Parathyroid adenoma (tissue), 2 donors: ENCODE data around the gene ERICH3.

ENCODE experiments used
- H2AFZ ChIP-seq: fragments of 300-600 bp; sonication (generic); one replicate; pipeline ENCODE4 v1.7.0; 2017; ENCODE audit warnings: antibody characterized with exemption, mild to moderate bottlenecking
- H3K27ac ChIP-seq: fragments of 300-600 bp; sonication (generic); one replicate; pipeline ENCODE4 v1.7.0; 2017
- H3K27me3 ChIP-seq: fragments of 300-600 bp; sonication (generic); one replicate; pipeline ENCODE4 v1.7.0; 2017; ENCODE audit warnings: low read length; ENCODE audit not compliant: control insufficient read depth, insufficient read depth
- H3K36me3 ChIP-seq: fragments of 300-600 bp; sonication (generic); one replicate; pipeline ENCODE4 v1.7.0; 2017; ENCODE audit warnings: low read length; ENCODE audit not compliant: control insufficient read depth, insufficient read depth
- H3K4me1 ChIP-seq: fragments of 300-600 bp; sonication (generic); one replicate; pipeline ENCODE4 v1.7.0; 2017; ENCODE audit warnings: control low read depth
- H3K4me2 ChIP-seq: fragments of 300-600 bp; sonication (generic); one replicate; pipeline ENCODE4 v1.7.0; 2017; ENCODE audit warnings: low read length
- H3K4me3 ChIP-seq: fragments of 300-600 bp; sonication (generic); one replicate; pipeline ENCODE4 v1.7.0; 2017; ENCODE audit warnings: low read depth, low read length
- H3K79me2 ChIP-seq: fragments of 300-600 bp; sonication (generic); one replicate; pipeline ENCODE4 v1.7.0; 2017; ENCODE audit warnings: control low read depth
- H3K9ac ChIP-seq: fragments of 300-600 bp; sonication (generic); one replicate; pipeline ENCODE4 v1.7.0; 2017; ENCODE audit warnings: mild to moderate bottlenecking
- H3K9me3 ChIP-seq: fragments of 300-600 bp; sonication (generic); one replicate; pipeline ENCODE4 v1.7.0; 2017; ENCODE audit warnings: low read length; ENCODE audit not compliant: control insufficient read depth
- TF ChIP-seq, protein P1 (sequence below): fragments of 300-600 bp; sonication (generic); IDR thresholded peaks from one replicate; pipeline ENCODE4 v1.7.0; 2017; ENCODE audit warnings: antibody characterized with exemption, mild to moderate bottlenecking
- donor health status: primary hyperparathyroidism.

ERICH3 gene

DNA sequence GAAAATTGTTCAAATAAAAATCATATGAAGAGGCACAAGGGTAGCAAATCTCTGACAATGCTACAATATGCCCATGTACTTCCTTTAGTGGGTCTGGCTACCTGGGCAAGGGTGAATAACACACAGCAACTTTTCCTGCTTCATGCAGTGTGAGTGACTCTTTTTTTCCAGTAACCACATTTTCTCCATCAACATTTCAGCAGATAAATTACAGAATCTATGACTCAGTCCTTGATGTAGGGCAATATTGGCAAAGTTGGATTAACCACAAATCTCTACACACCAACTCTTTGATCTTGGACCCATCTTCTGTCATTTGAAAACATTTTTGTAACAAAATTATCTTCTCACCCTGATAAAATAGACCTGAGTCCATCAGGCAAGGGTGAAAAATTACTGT is 31.7 kb downstream of the ERICH3 start:
- TF ChIP-seq, protein P1, sequence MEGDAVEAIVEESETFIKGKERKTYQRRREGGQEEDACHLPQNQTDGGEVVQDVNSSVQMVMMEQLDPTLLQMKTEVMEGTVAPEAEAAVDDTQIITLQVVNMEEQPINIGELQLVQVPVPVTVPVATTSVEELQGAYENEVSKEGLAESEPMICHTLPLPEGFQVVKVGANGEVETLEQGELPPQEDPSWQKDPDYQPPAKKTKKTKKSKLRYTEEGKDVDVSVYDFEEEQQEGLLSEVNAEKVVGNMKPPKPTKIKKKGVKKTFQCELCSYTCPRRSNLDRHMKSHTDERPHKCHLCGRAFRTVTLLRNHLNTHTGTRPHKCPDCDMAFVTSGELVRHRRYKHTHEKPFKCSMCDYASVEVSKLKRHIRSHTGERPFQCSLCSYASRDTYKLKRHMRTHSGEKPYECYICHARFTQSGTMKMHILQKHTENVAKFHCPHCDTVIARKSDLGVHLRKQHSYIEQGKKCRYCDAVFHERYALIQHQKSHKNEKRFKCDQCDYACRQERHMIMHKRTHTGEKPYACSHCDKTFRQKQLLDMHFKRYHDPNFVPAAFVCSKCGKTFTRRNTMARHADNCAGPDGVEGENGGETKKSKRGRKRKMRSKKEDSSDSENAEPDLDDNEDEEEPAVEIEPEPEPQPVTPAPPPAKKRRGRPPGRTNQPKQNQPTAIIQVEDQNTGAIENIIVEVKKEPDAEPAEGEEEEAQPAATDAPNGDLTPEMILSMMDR = no peak
- Histone ChIP-seq H3K79me2 (no peaks in the 10 kb centered on the region), H3K4me3 (no peak overlapping the region), H3K4me2 (no peak overlapping the region), H3K9ac (no peak overlapping the region), H3K27me3 (no peaks in the 10 kb centered on the region), H3K4me1 (no peaks in the 10 kb centered on the region), H3K36me3 (no peaks in the 10 kb centered on the region), H2AFZ (no peak overlapping the region), H3K27ac (no peak overlapping the region), H3K9me3 (no peaks in the 10 kb centered on the region)

- Histone ChIP-seq H3K9ac (no peak overlapping the region), H3K27ac (no peak overlapping the region), H3K4me1 (no peaks in the 10 kb centered on the region), H3K4me3 (no peak overlapping the region), H2AFZ (no peak overlapping the region), H3K36me3 (no peaks in the 10 kb centered on the region), H3K4me2 (no peak overlapping the region), H3K9me3 (no peaks in the 10 kb centered on the region), H3K27me3 (no peaks in the 10 kb centered on the region), H3K79me2 (no peaks in the 10 kb centered on the region)
- TF ChIP-seq, protein P1 = no peak
Measured at GRCh38 chr1:74641161-74641560, 32.4 kb downstream of the ERICH3 start.

DNA sequence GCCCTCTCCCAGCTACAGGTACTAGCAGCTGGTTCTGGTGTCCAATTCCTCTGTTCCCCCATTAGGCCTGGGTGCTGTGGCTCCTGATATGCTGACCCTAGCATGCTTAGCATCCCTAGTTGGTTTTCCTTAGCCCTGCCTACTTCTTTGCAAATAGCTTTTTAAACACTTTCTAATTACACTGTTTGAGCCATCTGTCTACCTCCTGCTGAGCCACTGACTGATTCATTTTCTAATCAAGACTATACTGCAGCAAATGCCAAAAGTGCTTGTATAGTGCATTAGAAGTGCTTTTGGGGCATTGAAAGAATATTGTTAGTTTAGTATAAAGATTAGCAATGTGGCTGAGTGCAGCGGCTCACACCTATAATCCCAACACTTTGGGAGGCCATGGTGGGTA is 36.3 kb downstream of the ERICH3 start:
- no peak overlapping the region for H3K9ac ChIP-seq
- H3K27ac ChIP-seq = no peak overlapping the region
- TF ChIP-seq, protein P1 = no peak
- no peaks in the 10 kb centered on the region for H3K9me3 ChIP-seq
- no peak overlapping the region for H3K4me2 ChIP-seq
- no peak overlapping the region for H3K4me3 ChIP-seq
- no peak overlapping the region for H2AFZ ChIP-seq
- no peaks in the 10 kb centered on the region for H3K79me2 ChIP-seq
- no peaks in the 10 kb centered on the region for H3K27me3 ChIP-seq
- H3K36me3 ChIP-seq = no peaks in the 10 kb centered on the region
- H3K4me1 ChIP-seq = no peaks in the 10 kb centered on the region

- Histone ChIP-seq H2AFZ (no peak overlapping the region), H3K79me2 (no peaks in the 10 kb centered on the region), H3K27me3 (no peaks in the 10 kb centered on the region), H3K9me3 (no peaks in the 10 kb centered on the region), H3K4me1 (no peaks in the 10 kb centered on the region), H3K36me3 (no peaks in the 10 kb centered on the region), H3K4me2 (no peak overlapping the region), H3K27ac (no peak overlapping the region), H3K4me3 (no peak overlapping the region), H3K9ac (no peak overlapping the region)
- TF ChIP-seq, protein P1 = no peak
Measured at GRCh38 chr1:74629283-74629682, 44.3 kb downstream of the ERICH3 start.

DNA sequence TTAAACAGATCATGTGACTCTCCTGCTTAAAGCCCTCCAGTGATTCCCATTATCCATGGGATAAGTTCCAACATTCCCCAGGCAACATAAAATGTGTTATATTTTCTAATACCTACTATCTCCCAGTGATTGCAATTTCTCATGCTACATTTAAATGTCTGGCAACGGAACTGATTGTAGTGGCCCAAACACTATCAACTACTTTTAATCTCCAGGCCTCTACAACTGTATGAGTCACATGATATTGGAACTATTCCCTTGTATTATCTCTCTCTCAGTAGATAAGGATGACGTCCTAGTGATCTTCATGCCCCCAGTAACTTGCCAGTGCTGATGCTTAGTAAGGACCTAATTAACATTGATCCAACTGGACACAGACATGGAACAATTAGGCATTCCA is 49.9 kb downstream of the ERICH3 start:
- H3K9me3 ChIP-seq = no peaks in the 10 kb centered on the region
- H3K79me2 ChIP-seq = no peaks in the 10 kb centered on the region
- H3K27me3 ChIP-seq = no peaks in the 10 kb centered on the region
- H3K27ac ChIP-seq = no peak overlapping the region
- no peak overlapping the region for H3K9ac ChIP-seq
- H3K4me2 ChIP-seq = no peak overlapping the region
- TF ChIP-seq, protein P1 = no peak
- no peak overlapping the region for H2AFZ ChIP-seq
- no peaks in the 10 kb centered on the region for H3K4me1 ChIP-seq
- H3K36me3 ChIP-seq = no peaks in the 10 kb centered on the region
- no peak overlapping the region for H3K4me3 ChIP-seq
